ENCODE data around the gene RAB44.

GRCh38 chr6:36743538-36744303, 46.1 kb downstream of the RAB44 start:
- no peak for TF ChIP-seq POLR2AphosphoS5 (IDR thresholded peaks at IDR 0.05; ENCODE audit: low read depth, low read length)
- TF ChIP-seq POLR2A (IDR thresholded peaks at IDR 0.05; ENCODE audit: low read depth, low read length): no peak
- TF ChIP-seq TAF1 (IDR thresholded peaks at IDR 0.05; ENCODE audit: low read depth, low read length): no peak
- TF ChIP-seq POU2F2 (IDR thresholded peaks at IDR 0.05; ENCODE audit: low read depth, low read length): no peak

Measured in GM12891 (cell line).